Duodenal mucosa (tissue), 2 donors: ENCODE measurements around the gene REC114.
"Not testable (repeated sequence)": the region's sequence is repeated elsewhere in the genome, so short reads cannot be mapped to it uniquely, and the experiment has no call there.

Experiments used
- H3K27ac ChIP-seq: one replicate; pipeline ENCODE4 v1.7.0; 2013; ENCODE audit warnings: low read depth, low read length
- H3K27me3 ChIP-seq, 2 donors: one replicate each; pipeline ENCODE4 v1.7.0; 2013; ENCODE audit warnings: low read length in 2 of 2, control low read depth in 1 of 2; ENCODE audit not compliant: insufficient read depth in 2 of 2, control insufficient read depth in 1 of 2
- H3K36me3 ChIP-seq, 2 donors: one replicate each; pipeline ENCODE4 v1.7.0; 2013; ENCODE audit warnings: low read length in 2 of 2, control low read depth in 1 of 2; ENCODE audit not compliant: insufficient read depth in 2 of 2, control insufficient read depth in 1 of 2
- H3K4me1 ChIP-seq, 2 donors: one replicate each; pipeline ENCODE4 v1.7.0; 2013; ENCODE audit warnings: low read length in 2 of 2, control low read depth in 1 of 2; ENCODE audit not compliant: insufficient read depth in 2 of 2, control insufficient read depth in 1 of 2
- H3K4me3 ChIP-seq, 2 donors: one replicate each; pipeline ENCODE4 v1.7.0; 2013; ENCODE audit warnings: low read length in 2 of 2, low read depth in 1 of 2
- H3K9ac ChIP-seq, 2 donors: one replicate each; pipeline ENCODE4 v1.7.0; 2013; ENCODE audit warnings: low read length in 2 of 2, low read depth in 1 of 2
- H3K9me3 ChIP-seq, 2 donors: one replicate each; pipeline ENCODE4 v1.7.0; 2013; ENCODE audit warnings: low read length in 2 of 2, control low read depth in 1 of 2; ENCODE audit not compliant: control insufficient read depth in 1 of 2

Gene REC114

GRCh38 chr15:73480050-73480449, 37.1 kb downstream of the REC114 start:
- Histone ChIP-seq H3K27ac (no peak overlapping the region), H3K9ac (no peak overlapping the region), H3K36me3 (no peaks in the 10 kb centered on the region), H3K9me3 (peaks cover 0 to 3% of the 10 kb centered on the region in 2 donors), H3K4me3 (no peak overlapping the region), H3K27me3 (no peaks in the 10 kb centered on the region), H3K4me1 (peaks cover 0 to 9% of the 10 kb centered on the region in 2 donors)

DNA sequence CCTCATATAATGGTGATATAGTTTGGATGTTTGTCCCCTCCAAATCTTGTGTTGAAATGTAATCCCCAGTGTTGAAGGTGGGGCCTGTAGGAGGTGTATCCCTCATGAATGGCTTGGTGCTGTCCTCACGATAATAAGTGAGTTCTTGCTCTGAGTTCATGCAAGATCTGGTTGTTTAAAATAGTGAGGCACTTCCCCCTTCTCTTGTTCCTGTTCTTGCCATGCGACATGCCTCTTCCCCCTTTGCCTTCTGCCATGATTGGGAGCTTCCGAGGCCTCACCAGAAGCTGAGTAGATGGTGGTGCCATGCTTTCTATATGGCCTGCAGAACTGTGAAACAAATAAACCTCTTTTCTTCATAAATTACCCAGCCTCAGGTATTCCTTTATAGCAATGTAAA, 39.2 kb downstream of the REC114 start:
- no peaks in the 10 kb centered on the region for H3K27me3 ChIP-seq
- H3K4me3 ChIP-seq = no peak overlapping the region
- no peaks in the 10 kb centered on the region for H3K9me3 ChIP-seq
- peaks cover 0 to 9% of the 10 kb centered on the region in 2 donors for H3K4me1 ChIP-seq
- no peak overlapping the region for H3K27ac ChIP-seq
- no peak overlapping the region for H3K9ac ChIP-seq
- no peaks in the 10 kb centered on the region for H3K36me3 ChIP-seq

GRCh38 chr15:73483053-73483452, 40.1 kb downstream of the REC114 start:
- Histone ChIP-seq H3K4me3 (no peak overlapping the region), H3K9me3 (no peaks in the 10 kb centered on the region), H3K27me3 (no peaks in the 10 kb centered on the region), H3K9ac (no peak overlapping the region), H3K36me3 (no peaks in the 10 kb centered on the region), H3K4me1 (peaks cover 0 to 9% of the 10 kb centered on the region in 2 donors), H3K27ac (no peak overlapping the region)

DNA sequence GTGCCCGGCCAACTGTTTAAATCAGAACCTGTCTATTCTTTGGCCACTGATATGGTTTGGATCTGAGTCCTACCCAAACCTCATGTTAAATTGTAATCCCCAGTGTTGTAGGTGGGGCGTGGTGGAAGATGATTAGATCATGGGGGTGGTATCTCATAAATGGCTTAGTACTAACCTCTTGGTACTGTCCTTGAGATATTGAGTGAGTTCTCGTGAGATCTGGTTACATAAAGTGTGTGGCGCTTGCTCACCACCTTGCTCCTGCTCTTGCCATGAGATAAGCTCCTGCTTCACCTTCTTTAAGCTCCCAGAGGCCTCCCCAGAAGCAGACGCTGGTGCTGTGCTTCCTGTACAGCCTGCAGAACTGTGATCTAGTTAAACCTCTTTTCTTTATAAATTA, 42.4 kb downstream of the REC114 start:
- Histone ChIP-seq H3K4me1 (peaks cover 0 to 9% of the 10 kb centered on the region in 2 donors), H3K36me3 (no peaks in the 10 kb centered on the region), H3K9ac (no peak overlapping the region), H3K27ac (no peak overlapping the region), H3K9me3 (no peaks in the 10 kb centered on the region), H3K4me3 (no peak overlapping the region), H3K27me3 (no peaks in the 10 kb centered on the region)

DNA sequence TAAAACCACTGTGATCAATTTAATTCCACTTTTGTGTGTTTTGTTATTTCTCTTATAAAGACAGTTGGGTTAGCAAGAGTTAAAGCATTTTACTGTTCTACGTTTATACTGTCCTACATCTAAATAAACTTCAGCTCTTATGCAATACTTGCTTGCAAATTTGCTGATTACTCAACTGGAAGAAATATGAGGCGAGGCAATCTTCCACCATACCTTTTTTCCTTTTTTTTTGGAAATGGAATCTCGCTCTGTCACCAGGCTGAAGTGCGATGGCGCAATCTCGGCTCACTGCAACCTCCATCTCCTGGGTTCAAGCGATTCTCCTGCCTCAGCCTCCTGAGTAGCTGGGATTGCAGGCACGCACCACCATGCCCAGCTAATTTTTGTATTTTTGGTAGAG, 42.9 kb downstream of the REC114 start:
- not testable (repeated sequence) for H3K9ac ChIP-seq, H3K4me3 ChIP-seq, H3K4me1 ChIP-seq, H3K27me3 ChIP-seq, H3K27ac ChIP-seq, H3K36me3 ChIP-seq, H3K9me3 ChIP-seq

DNA sequence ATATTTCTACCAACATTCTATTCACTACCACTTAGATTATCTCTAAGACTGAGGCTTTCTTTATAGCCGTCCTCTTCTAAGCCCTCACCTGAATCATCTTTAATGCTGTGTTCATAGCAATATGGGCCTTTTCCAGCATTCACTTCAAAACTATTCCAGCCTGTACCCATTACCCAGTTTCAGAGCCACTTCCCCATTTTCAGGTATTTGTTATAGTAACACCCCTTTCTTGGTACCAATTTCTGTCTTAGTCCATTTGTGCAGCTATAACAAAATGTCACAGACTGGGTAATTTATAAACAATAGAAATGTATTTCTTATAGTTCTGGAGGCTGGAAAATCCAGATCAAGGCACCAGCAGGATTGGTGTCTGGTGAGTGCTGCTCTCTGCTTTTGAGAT, 45.7 kb downstream of the REC114 start:
- H3K9ac ChIP-seq = no peak overlapping the region
- peaks cover 0 to 3% of the 10 kb centered on the region in 2 donors for H3K27me3 ChIP-seq
- no peak overlapping the region for H3K27ac ChIP-seq
- no peaks in the 10 kb centered on the region for H3K9me3 ChIP-seq
- peaks cover 0 to 5% of the 10 kb centered on the region in 2 donors for H3K4me1 ChIP-seq
- H3K36me3 ChIP-seq = no peaks in the 10 kb centered on the region
- H3K4me3 ChIP-seq = no peak overlapping the region

DNA sequence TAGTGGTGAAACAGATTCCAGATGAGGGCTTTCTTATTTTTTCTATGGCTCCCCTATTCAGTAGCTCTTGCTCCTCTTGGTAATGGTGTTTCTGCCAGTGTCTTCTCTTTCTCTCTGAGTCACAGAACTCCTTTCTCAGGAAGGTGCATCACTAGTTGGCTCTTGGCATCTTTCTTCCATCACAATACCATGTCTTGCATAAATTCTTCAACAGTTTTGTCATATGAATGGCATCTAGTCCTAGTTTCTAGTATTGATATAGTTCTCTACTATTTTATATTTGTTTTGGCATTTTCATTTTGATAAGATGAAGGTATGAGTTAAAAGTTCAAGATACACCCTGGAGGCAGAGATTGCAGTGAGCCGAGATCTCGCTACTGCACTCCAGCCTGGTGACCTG, 51.0 kb downstream of the REC114 start:
- no peaks in the 10 kb centered on the region for H3K9me3 ChIP-seq
- H3K36me3 ChIP-seq = no peaks in the 10 kb centered on the region
- H3K4me3 ChIP-seq = no peak overlapping the region
- peaks cover 0 to 3% of the 10 kb centered on the region in 2 donors for H3K27me3 ChIP-seq
- no peak overlapping the region for H3K9ac ChIP-seq
- no peak overlapping the region for H3K27ac ChIP-seq
- H3K4me1 ChIP-seq = no peaks in the 10 kb centered on the region

DNA sequence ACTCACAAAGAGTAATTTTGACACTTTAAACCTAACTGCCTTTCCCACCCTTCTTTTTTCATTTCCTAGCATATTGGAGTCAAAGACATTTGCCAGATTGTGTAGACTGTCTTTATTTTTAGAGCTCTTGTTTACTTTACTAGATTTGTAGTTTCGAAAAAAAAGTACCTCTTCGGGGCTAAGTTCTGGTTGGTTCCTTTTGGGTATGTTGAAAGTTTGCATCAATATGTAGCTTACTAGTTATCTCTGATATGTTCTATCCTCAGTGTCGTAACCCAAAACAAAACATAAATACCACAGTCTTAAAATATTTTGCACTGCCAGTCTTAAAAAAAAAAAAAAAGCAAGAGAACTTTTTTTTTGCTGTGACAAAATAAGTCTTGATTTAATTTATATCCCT, 52.2 kb downstream of the REC114 start:
- Histone ChIP-seq H3K27me3 (peaks cover 0 to 3% of the 10 kb centered on the region in 2 donors), H3K9me3 (no peaks in the 10 kb centered on the region), H3K4me3 (no peak overlapping the region), H3K27ac (no peak overlapping the region), H3K9ac (no peak overlapping the region), H3K36me3 (no peaks in the 10 kb centered on the region), H3K4me1 (no peaks in the 10 kb centered on the region)

- no peaks in the 10 kb centered on the region for H3K4me1 ChIP-seq
- no peaks in the 10 kb centered on the region for H3K9me3 ChIP-seq
- H3K27me3 ChIP-seq = no peaks in the 10 kb centered on the region
- H3K9ac ChIP-seq = no peak overlapping the region
- H3K27ac ChIP-seq = no peak overlapping the region
- H3K4me3 ChIP-seq = no peak overlapping the region
- H3K36me3 ChIP-seq = no peaks in the 10 kb centered on the region
Observed at GRCh38 chr15:73500696-73501095, 57.7 kb downstream of the REC114 start.

- H3K4me1 ChIP-seq = no peaks in the 10 kb centered on the region
- no peak overlapping the region for H3K9ac ChIP-seq
- no peaks in the 10 kb centered on the region for H3K27me3 ChIP-seq
- H3K9me3 ChIP-seq = no peaks in the 10 kb centered on the region
- no peaks in the 10 kb centered on the region for H3K36me3 ChIP-seq
- no peak overlapping the region for H3K4me3 ChIP-seq
- H3K27ac ChIP-seq = no peak overlapping the region
Observed at GRCh38 chr15:73504885-73505284, 61.9 kb downstream of the REC114 start.

- H3K27ac ChIP-seq = no peak overlapping the region
- H3K4me3 ChIP-seq = no peak overlapping the region
- H3K36me3 ChIP-seq = no peaks in the 10 kb centered on the region
- no peaks in the 10 kb centered on the region for H3K4me1 ChIP-seq
- no peaks in the 10 kb centered on the region for H3K27me3 ChIP-seq
- H3K9ac ChIP-seq = no peak overlapping the region
- no peaks in the 10 kb centered on the region for H3K9me3 ChIP-seq
Observed at GRCh38 chr15:73515527-73515926, 72.6 kb downstream of the REC114 start.
